A549 (cell line): ENCODE data around the gene ATP7B.

Source experiments
- CHD2 ChIP-seq: fragments of 150-350 bp; IDR thresholded peaks from 2 replicates; pipeline ENCODE4 v1.6.1; 2014; ENCODE audit warnings: low read length; ENCODE audit not compliant: partially characterized antibody
- CTCF ChIP-seq: fragments of >200 bp; sonication (Bioruptor Twin); formaldehyde crosslinking; IDR thresholded peaks from 3 replicates; pipeline ENCODE4 v1.5.1; 2016
- E2F6 ChIP-seq: IDR thresholded peaks from 2 replicates; pipeline ENCODE4 v1.6.1; 2012; ENCODE audit warnings: low read depth, borderline replicate concordance
- ESRRA ChIP-seq: fragments of 150-350 bp; IDR thresholded peaks from 2 replicates; pipeline ENCODE4 v1.6.1; 2014; ENCODE audit warnings: mild to moderate bottlenecking, low read length, borderline replicate concordance
- JUNB ChIP-seq: fragments of >200 bp; sonication (Bioruptor Twin); formaldehyde crosslinking; IDR thresholded peaks from 2 replicates; pipeline ENCODE4 v1.6.1; 2016
- MAX ChIP-seq: IDR thresholded peaks from 2 replicates; pipeline ENCODE4 v1.6.1; 2012
- PHF8 ChIP-seq: fragments of 200-600 bp; sonication (generic); IDR thresholded peaks from 2 replicates; pipeline ENCODE4 v1.6.1; 2016; ENCODE audit warnings: low read depth, mild to moderate bottlenecking, antibody characterized with exemption, moderate library complexity, borderline replicate concordance
- POLR2A ChIP-seq: IDR thresholded peaks from 2 replicates; pipeline ENCODE4 v1.6.1; 2012; ENCODE audit warnings: mild to moderate bottlenecking, low read length
- SREBF2 ChIP-seq: fragments of 450-650 bp; IDR thresholded peaks from 2 replicates; pipeline ENCODE4 v1.6.1; 2014; ENCODE audit warnings: mild to moderate bottlenecking, moderate library complexity
- ZFP36 ChIP-seq: fragments of 450-650 bp; IDR thresholded peaks from 2 replicates; pipeline ENCODE4 v1.6.1; 2014; ENCODE audit warnings: borderline replicate concordance; ENCODE audit not compliant: partially characterized antibody

GRCh38 chr13:51906581-51906980 is 104.7 kb downstream of the ATP7B start:
- TF ChIP-seq CTCF (no peak), POLR2A (no peak), ESRRA (no peak), ZFP36 (no peak), MAX (no peak), JUNB (no peak), E2F6 (no peak), CHD2 (no peak), SREBF2 (no peak), PHF8 (no peak)
